Stimulated activated CD8-positive, alpha-beta memory T cell treated with anti-CD3 and anti-CD28 coated beads, Interleukin-7, amount 100 ng/mL, for 4 hours (primary cell): ENCODE data around the gene PNPO.
"Not testable (repeated sequence)": the region's sequence is repeated elsewhere in the genome, so short reads cannot be mapped to it uniquely, and the experiment has no call there.

Experiments
- DNase-seq, 2 donors: peaks; one replicate each; pipeline ENCODE4 v3.0.0-alpha.2; 2020; ENCODE audit warnings: low read depth in 2 of 2

Gene PNPO

DNA sequence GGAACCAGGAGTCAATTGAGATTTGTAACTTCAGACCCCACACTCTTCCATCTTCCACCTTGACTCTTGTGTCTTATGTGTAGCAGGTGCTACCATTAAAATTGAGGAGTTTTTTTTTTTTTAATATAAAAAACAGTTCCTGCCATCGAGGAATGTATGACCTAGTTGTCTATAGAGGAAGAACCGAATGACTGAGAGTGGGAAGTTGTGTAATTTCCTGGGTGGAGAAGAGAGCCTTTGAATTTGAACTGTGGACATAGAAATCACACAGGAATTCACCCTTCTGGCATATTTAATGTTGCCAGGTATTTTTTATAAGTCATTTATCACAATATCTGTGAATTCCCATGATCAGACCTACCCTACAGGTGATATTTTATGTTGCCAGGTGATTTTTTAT lies 23.4 kb upstream of the PNPO start:
- no peak for DNase-seq

DNA sequence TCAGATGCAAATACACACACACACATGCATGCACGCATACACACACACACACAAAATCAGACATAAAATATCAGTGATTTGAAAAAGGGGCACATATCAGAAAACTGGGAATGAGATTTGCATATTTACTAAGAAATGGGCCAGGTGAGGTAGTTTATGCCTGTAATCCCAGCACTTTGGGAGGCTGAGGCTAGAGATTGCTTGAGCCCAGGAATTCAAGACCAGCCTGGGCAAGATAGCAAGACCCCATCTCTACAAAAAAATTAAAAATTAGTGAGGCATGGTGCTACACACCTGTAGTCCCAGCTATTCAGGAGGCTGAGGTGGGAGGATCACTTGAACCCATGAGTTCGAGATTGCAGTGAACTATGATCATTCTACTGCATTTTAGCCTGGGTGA lies 22.4 kb upstream of the PNPO start:
- no peak for DNase-seq

DNA sequence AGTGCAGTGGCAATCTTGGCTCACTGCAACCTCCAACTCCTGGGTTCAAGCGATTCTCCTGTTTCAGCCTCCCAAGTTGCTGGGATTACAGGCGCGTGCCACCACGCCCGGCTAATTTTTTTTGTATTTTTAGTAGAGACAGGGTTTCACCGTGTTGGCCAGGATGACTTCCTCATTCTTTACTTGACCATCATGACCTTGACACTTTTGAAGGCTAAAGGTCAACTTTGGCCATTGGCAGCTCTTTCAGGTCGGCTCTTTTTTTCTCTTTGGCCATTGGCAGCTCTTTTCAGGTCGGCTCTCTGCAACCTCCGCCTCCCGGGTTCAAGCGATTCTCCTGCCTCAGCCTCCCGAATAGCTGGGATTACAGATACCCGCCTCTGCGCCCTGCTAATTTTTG lies 21.5 kb upstream of the PNPO start:
- not testable (repeated sequence) for DNase-seq

DNA sequence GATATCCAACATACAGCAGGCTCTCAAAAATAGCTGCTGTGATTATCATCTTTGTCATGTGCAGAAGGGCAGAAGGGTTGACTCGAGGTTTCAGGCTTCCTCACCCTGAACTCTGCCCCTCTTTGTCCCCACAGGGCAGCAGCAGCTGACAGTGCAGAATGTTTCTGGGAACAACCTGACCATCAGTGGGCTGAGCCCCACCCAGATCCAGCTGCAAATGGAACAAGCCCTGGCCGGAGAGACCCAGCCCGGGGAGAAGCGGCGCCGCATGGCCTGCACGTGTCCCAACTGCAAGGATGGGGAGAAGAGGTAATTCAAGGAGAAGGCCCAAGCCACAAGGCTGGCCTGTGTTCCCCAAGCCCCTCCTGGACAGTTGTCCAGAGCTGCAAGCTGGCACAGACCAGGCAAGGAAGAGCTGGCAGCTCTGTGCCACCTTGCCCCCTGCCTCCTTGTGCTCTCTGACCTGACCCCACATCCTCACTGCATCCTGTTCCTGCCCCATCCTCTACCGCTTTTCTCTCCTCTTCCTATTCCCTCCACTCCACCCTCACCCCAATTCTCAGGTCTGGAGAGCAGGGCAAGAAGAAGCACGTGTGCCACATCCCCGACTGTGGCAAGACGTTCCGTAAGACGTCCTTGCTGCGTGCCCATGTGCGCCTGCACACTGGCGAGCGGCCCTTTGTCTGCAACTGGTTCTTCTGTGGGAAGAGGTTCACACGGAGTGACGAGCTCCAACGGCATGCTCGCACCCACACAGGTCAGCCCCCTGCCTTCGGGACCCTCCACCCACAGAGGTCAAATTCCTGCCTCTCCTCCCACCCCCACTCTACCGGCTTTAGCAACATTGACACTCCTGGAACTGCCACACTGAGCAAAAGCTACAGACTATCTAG lies 16.3 kb upstream of the PNPO start:
- no peak for DNase-seq

DNA sequence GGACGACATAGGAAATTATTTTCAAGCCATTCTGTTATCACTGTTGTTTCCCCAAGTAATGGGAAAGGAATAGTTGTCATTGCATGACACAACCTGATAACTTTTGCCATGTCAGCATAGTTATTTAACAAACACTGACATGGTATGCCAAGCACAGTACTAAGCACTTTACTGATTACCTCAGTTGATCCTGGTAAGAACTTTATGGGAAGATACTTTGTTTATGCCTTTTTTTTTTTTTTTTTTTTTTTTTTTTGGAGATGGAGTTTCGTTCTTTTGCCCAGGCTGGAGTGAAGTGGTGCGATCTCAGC lies 15.7 kb upstream of the PNPO start:
- no peak for DNase-seq

DNA sequence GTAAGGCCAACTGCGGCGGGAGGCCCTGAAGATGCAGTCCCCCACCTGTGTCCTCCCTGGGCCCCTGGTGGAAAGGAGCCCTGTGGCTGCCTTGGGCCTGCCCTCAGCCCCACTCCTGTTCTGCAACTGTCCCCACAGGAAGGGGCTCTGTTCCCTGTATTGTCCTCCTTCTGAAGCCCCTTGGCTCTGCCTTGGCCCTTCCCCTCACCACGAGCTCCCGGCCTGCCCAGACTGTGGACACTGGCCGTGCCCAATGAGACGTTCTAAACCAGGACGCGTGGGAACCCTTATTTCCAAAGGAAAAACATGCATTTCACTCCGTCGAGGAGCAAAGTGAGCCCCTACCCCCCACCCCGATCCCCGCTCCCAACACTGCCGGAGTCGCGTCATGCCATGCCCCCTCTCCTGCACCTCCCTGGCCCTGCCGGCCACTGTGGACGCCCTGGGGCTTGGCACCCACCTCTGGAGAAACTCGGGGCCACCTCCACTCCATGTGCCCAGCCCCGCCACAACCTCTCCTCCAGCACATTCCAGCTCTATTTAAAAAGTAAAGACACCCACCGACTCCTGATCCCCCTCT lies 13.5 kb upstream of the PNPO start:
- DNase-seq, result no peak

DNA sequence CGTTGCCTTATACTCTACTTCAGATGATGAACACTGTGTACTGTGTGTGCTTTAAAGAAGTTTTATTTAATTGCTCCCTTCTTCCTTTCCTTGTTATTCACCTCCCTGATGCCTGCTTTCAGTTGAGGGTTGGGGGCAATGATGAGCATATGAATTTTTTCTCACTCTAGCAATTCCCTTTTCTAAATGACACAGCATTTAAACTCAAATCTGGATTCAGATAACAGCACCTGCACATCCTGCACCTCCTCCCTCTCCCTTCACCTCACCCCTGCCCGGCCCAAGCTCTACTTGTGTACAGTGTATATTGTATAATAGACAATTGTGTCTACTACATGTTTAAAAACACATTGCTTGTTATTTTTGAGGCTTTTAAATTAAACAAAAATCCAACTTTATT lies 13.0 kb upstream of the PNPO start:
- no peak for DNase-seq

DNA sequence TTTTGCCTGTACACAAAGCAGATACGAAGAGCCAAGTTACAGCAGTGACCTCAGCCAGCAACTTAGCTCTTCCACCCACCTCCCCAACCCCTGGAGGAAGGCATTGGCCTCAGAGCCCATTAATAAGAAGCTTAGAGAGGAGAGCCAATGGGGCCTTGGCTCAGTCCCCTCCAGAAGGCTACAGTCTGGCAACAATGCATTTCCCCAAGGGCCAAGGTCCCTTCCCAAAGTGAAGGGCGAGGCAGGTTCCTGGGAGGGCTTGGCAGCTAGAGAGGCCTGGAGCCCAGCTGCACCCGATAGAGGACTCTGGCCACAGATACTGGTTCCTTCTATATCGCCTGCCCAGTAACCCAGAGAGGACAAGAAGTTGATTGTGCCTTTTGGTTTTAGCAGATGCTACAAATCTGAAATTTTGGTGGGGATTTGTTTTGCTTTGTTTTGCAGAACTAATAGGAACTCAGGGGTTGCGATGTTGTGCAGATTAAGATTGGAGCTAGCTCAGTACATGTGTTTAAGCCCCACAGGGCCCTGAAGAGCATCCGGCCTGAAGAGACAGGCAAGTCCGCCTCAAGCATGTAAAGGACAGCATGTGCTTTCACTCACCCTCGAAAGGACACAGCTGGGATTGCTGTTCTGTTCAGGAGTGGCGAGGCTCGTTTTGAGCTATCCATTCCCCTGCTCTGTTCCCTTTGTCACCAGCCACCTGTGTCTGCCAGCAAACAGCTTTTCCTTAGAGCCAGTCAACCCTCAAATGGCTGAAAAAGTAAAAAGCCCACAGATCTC lies 12.0 kb upstream of the PNPO start:
- DNase-seq, result no peak

DNA sequence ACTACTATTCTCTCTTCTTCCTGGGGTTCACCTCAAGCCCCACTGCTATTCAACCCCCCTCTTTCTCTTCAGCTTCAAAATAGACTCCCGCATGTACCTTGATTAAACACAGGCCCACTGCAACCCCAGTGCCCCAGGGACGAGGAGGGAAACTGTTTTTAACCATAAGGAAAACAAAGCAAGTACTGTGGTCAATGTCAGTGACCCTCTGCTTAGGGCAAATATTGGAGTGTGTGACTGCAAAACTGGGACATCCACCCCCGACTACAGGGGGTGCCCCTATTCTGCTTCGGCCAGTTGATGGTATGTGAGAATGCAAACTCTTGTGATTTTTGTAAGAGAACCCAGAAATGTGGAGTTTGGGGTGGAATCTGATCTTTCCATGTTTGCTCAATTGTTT lies 9.5 kb upstream of the PNPO start:
- no peak for DNase-seq

DNA sequence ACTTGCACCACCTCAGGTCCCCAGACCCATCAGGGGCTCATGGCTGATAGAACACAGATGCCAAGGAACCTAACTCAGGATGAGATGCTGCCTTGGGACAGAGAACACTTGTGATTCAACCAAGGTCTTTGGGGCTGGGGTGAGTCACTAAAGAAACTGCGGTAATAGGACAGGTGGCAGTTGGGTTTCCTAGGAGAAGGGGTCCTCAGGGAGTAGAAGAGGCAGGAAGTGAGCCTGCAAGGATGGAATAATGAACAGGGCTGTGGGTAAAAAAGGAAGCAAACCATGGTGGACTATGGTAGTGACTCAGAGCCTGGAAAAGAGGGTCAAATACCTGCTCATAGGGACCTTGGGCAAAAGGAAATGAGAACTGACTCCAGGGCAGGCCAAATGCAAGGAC lies 6.5 kb upstream of the PNPO start:
- no peak for DNase-seq

DNA sequence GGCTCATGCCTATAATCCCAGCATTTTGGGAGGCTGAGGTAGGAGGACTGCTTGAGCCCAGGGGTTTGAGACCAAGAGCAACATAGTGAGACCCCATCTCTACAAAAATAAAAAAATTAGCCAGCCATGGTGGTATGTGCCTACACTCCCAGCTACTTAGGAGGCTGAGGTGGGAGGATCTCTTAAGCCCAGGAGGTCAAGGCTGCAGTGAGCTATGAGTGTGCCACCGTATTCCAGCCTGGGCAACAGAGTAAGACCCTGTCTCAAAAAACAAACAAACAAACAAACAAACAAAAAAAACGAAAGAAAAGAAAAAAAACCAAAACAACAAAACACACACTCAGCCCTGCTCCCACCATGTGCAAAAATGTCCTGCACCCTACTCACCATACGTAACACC lies 5.9 kb upstream of the PNPO start:
- not testable (repeated sequence) for DNase-seq

DNA sequence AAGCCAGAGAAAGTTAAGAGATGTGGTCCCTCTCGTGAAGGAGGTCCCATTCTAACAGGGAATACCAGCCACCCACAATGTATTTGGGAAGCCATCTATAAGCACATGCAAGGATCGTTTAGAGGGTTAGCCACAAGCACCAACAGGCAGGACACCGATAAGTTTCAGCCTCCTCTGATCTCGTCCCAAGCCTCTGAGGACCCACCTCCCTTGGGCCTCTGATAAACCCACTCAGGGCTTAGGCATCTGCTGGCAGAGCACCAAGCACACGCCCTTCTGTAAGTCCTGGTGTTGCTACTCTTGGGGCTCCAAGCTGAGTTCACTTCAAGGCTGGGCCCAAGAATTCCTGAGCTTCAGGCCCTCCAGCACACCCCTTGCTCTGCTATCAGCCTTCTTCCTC lies 5.4 kb upstream of the PNPO start:
- DNase-seq, result no peak

DNA sequence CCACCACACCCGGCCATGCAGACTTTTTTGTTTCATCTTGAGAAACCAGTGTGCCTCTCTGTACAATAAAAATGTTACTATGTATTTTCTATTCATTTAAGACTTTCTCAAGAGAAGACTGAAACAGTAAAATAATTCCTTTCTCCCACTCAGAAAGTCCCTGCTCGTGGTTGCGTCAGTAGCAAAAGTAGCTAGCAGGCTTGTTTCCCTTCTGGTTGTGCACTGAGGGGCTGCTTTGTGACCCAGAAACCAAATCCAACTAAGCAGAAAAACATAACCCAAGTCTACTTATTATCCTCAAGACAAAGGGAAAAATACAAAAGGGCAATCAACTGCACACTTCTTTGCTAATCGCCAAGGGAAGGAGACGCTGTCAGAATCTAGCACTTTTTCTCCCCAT lies 3.4 kb upstream of the PNPO start:
- DNase-seq, result no peak

DNA sequence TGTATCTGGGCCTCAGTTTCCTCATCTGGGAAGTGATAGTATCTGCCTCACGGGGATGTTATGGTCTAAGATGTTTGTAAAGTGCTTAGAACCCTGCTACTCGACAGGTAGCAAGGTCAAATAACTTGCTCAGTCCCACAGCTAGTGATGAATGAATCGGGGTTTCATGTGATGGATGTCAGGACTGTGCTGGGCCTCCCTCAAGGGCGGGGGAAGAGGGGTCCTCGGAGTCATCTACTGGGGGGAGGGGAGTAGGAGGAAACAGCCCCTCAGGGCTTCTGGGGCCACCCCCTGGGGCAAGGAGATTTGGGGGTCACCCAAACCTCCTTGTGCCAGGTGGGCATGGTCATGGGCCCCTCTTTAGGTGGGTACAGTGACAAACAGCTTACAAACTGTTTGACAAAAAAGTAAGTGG lies 732 bp downstream of the PNPO start:
- no peak for DNase-seq

DNA sequence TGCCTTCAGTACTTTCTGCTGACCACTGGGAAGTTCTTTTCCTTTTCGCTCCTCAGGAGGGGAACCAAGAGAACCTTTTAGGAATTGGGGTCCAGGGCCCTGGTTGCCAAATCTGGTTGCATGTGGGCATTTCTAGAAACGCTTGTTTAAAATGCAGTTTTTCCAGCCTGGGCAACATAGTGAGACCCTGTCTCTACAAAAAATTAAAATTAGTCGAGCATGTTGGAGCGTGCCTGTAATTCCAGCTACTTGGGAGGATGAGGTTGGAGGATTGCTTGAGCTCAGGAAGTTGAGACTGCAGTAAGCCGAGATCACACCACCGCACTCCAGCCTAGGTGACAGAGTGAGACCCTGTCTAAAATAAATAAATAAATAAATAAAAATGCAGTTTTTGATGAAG lies 1.2 kb downstream of the PNPO start:
- no peak for DNase-seq

DNA sequence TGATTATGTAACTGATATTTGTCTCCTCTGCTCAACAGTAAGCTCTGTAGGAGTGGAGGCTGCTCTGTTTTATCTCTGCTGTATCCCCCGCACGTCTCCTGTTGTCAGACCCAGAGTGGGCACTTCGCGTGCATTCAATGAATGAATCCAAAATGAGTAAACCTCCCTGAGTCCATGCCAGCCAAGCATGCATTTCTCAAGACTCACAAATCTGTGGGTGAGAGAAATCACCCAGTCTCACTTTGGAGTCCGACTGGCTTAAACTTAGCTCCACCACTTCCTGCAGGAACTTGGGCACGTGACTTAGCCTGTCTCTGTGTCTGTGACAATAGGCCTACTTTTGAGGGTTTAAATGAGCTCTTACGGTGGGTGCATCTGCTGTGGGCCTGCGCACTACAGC lies 3.7 kb downstream of the PNPO start:
- no peak for DNase-seq

DNA sequence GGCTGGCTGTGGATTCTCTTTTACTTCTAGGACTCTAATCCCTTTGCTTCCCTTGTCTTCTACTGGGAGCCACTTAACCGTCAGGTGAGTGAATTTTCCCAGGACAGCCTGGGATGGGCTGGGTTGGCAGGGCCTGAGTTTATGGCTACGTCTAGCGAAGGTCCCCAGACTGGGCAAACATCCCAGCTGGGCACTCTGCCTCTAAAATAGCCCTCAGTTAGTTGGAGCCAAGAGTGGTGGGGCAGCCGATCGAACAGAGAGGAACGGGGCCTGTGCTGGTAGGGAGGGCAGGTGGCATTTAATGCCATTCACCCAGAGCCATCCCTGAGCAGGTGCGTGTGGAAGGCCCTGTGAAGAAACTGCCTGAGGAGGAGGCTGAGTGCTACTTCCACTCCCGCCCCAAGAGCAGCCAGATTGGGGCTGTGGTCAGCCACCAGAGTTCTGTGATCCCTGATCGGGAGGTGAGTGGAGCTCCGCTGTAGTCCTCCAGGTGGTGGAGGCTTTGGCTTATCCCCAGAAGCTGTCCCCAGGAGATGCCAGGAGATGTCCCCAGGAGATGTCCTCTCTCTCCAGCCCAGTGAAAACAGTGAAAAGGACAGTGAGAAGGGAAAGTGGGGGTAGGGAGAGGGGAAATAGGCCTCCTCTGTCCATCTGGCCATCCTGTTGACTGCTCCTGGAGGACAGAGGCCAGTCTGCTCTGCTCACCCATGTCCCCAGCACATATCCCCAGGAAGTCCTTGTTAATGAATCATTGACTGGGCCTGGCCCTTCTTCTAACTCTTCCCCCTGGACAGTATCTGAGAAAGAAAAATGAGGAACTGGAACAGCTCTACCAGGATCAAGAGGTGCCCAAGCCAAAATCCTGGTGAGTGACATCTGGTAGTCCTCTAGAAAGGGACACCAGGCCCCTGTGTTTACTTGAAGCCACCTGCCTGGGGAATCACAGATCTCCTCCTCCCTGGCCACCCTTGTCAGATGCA lies 4.4 kb downstream of the PNPO start:
- DNase-seq, result no peak

DNA sequence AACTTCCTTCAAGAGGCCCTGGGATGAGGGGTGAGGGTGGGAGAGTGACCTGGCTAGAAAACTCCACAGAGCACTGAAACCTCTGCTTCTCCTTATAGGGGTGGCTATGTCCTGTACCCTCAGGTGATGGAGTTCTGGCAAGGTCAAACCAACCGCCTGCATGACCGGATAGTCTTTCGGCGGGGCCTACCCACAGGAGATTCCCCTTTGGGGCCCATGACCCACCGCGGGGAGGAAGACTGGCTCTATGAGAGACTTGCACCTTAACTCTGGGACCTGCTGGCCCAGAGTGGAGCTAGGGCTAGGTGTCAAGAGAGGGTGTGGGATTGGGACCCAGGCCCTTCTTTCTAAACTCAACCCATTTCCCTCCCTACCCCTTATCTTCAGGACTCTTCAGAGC lies 5.1 kb downstream of the PNPO start:
- DNase-seq, result no peak

DNA sequence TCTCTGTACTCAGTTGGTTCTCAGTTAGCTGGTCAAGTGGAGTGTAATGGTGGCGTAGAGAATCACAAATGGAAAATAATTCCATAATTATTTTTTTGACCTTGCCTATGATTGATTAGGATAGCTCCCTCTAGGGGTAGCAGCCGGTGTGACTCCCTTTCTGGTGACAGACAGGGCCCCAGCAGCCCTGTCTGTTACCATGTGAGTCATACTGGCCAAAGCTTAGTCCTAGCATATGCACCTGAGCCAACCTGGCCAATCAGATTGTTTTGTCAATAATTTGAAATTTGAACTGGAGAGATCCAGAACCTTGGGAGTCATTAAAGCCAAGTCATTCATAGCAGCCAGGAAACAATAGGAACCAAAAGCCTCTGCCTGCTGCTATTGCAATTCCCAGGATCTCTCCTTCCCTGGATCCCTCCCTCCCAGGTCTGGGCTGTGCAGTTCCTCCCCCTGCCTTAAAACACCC lies 5.6 kb downstream of the PNPO start:
- DNase-seq, result peak; percentile 47 to 56

DNA sequence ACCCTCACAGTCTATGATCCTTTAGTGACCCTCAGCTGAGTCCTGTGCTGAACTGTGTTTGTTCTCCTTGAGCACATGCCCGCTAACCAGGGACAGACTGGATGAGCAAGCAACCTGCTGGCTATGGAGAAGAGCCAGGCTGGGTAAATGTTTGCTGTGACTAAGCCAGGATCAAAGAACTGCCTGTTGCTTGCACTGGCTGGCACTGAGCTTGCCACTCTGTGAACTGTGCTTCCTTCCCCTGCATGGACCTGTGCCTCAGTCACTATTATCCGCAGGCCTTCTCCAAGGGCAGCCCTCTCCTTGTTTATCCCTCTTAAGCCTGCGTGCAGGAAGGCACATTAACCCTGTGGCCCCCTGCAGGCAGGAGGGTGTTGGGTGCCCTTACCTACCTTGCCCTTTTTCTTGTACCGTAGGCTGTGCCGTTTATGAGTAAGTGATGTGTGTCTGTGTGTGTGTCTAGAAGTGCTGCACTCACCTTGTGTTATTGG lies 7.4 kb downstream of the PNPO start:
- no peak for DNase-seq

DNA sequence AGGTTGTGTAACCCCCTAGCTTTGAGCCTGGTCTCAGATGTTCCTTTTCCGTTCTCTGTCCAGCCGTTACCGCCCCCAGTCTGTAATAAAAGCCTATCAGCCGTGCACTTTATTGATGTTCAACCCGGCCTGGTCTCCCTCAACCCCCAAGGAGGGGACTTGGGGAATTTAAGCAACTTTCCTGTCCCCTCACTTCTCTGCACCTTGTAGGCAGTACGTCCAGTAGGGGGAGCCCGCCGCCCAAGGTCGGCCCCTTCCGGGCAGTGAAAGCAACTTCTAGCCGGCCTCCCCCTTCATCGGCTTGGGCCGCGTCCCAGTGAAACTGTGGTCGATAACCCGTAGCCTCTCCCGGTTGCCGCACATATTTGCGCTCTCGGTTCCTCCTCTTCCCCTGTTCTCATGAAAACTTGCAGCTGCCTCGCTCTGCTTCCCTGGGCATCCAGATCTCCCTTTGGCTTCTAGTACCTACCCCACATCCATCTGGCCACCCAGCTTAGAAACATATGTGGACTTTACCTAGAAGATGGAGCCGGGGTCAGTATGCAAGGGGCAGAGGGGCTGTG lies 7.9 kb downstream of the PNPO start:
- DNase-seq, result peak; percentile 53 to 66
